SK-N-SH treated with all-trans-retinoic acid at 6 μM for 48 hours (cell line): ENCODE measurements around the gene PACSIN2.
A peak's percentile ranks its signal among the peaks of the same experiment; 100 is the strongest.

Experiments
- ATAC-seq: fragments of 200-7000 bp; cut with Tn5 transposase; 3 replicates; pipeline ENCODE4 v1.9.1; 2020; ENCODE audit warnings: mild to moderate bottlenecking, moderate library complexity
- ARNTL ChIP-seq: fragments of 450-650 bp; formaldehyde crosslinking; IDR thresholded peaks from 2 replicates; pipeline ENCODE4 v1.5.0; 2020; ENCODE audit warnings: low read depth, mild to moderate bottlenecking, moderate library complexity, borderline replicate concordance
- BACH2 ChIP-seq: fragments of 250-450 bp; sonication (Bioruptor Pico); IDR thresholded peaks from 2 replicates; pipeline ENCODE4 v1.9.0; 2021; ENCODE audit warnings: mild to moderate bottlenecking, borderline replicate concordance
- CREB5 ChIP-seq: fragments of 250-450 bp; sonication (Bioruptor Pico); IDR thresholded peaks from 2 replicates; pipeline ENCODE4 v1.5.1; 2020; ENCODE audit warnings: low read depth, mild to moderate bottlenecking, moderate library complexity
- CSDC2 ChIP-seq: fragments of 250-450 bp; sonication (Bioruptor Pico); IDR thresholded peaks from 2 replicates; pipeline ENCODE4 v1.5.0; 2020; ENCODE audit warnings: mild to moderate bottlenecking, moderate library complexity
- ESRRG ChIP-seq: fragments of 250-450 bp; sonication (Bioruptor Pico); IDR thresholded peaks from 2 replicates; pipeline ENCODE4 v1.6.1; 2021; ENCODE audit warnings: mild to moderate bottlenecking
- GLIS3 ChIP-seq: fragments of 250-450 bp; sonication (Bioruptor Pico); IDR thresholded peaks from 2 replicates; pipeline ENCODE4 v1.5.0; 2020; ENCODE audit warnings: mild to moderate bottlenecking, moderate library complexity
- ISL1 ChIP-seq: fragments of 250-450 bp; sonication (Bioruptor Pico); IDR thresholded peaks from 2 replicates; pipeline ENCODE4 v2.1.2; 2022; ENCODE audit warnings: mild to moderate bottlenecking, moderate library complexity
- OSR1 ChIP-seq: fragments of 250-450 bp; sonication (Bioruptor Pico); IDR thresholded peaks from 2 replicates; pipeline ENCODE4 v1.8.0; 2022; ENCODE audit warnings: moderate library complexity, mild to moderate bottlenecking, inconsistent platforms
- PPARA ChIP-seq: fragments of 250-450 bp; sonication (Bioruptor Pico); IDR thresholded peaks from 2 replicates; pipeline ENCODE4 v1.5.0; 2020; ENCODE audit warnings: mild to moderate bottlenecking, borderline replicate concordance
- SNAI2 ChIP-seq: fragments of 250-450 bp; sonication (Bioruptor Pico); IDR thresholded peaks from 2 replicates; pipeline ENCODE4 v1.5.0; 2020; ENCODE audit warnings: mild to moderate bottlenecking, moderate library complexity
- TCF4 ChIP-seq: fragments of 250-450 bp; sonication (Bioruptor Pico); IDR thresholded peaks from 2 replicates; pipeline ENCODE4 v1.8.0; 2021; ENCODE audit warnings: mild to moderate bottlenecking, moderate library complexity, borderline replicate concordance
- TOX ChIP-seq: fragments of 250-450 bp; sonication (Bioruptor Pico); IDR thresholded peaks from 2 replicates; pipeline ENCODE4 v1.8.0; 2021; ENCODE audit warnings: mild to moderate bottlenecking, moderate library complexity, borderline replicate concordance
- ZC3H10 ChIP-seq: fragments of 250-450 bp; sonication (Bioruptor Pico); IDR thresholded peaks from 2 replicates; pipeline ENCODE4 v1.5.1; 2021; ENCODE audit warnings: mild to moderate bottlenecking, moderate library complexity
- ZFP3 ChIP-seq: fragments of 250-450 bp; sonication (Bioruptor Pico); IDR thresholded peaks from 2 replicates; pipeline ENCODE4 v1.5.0; 2020; ENCODE audit warnings: mild to moderate bottlenecking, moderate library complexity
- ZFP30 ChIP-seq: fragments of 450-650 bp; formaldehyde crosslinking; IDR thresholded peaks from 2 replicates; pipeline ENCODE4 v1.5.0; 2022; ENCODE audit warnings: mild to moderate bottlenecking, moderate library complexity
- ZNF565 ChIP-seq: fragments of 450-650 bp; formaldehyde crosslinking; conservative IDR thresholded peaks from 2 replicates; pipeline ENCODE4 v1.5.0; 2020; ENCODE audit warnings: low read depth, mild to moderate bottlenecking, moderate library complexity
- ZNF8 ChIP-seq: fragments of 450-650 bp; formaldehyde crosslinking; IDR thresholded peaks from 2 replicates; pipeline ENCODE4 v1.5.0; 2020; ENCODE audit warnings: mild to moderate bottlenecking, moderate library complexity
- TF ChIP-seq, protein P1 (sequence below): fragments of 250-450 bp; sonication (Bioruptor Pico); IDR thresholded peaks from 2 replicates; pipeline ENCODE4 v1.8.0; 2020; ENCODE audit warnings: mild to moderate bottlenecking, moderate library complexity, borderline replicate concordance
- TF ChIP-seq, protein P2 (sequence below): fragments of 250-450 bp; sonication (Bioruptor Pico); IDR thresholded peaks from 2 replicates; pipeline ENCODE4 v1.5.0; 2020; ENCODE audit warnings: mild to moderate bottlenecking, moderate library complexity
- TF ChIP-seq, protein P3 (sequence below): fragments of 250-450 bp; sonication (Bioruptor Pico); IDR thresholded peaks from 2 replicates; pipeline ENCODE4 v1.8.0; 2021; ENCODE audit warnings: low read depth, mild to moderate bottlenecking, moderate library complexity, borderline replicate concordance

PACSIN2 gene

DNA sequence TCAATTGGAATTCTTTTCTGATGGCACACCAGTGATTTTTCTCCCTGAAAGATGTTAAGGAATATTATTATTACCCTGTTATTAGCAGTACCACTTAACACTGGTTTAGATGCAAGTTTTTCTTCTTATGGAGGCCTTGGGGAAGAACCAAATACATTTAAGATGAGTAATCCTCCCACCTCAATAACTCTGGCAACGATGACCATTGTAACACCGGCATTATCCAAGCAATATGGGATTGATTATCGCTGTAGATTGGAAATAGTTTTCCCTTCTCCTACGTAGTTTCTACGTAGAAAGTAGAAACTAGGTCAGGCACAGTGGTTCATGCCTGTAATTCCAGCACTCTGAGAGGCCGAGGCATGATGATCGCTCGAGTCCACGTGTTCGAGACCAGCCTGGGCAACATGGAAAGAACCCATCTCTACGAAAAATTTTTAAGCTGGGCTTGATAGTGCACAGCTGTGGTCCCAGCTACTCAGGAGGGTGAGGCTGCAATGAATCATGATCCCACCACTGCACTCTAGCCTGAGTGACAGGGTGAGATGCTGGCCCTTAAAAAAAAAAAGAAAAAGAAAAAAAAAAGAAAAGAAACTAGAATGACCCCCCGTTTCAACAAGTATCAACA, 45.5 kb downstream of the PACSIN2 start:
- ATAC-seq = peak; percentile 72
- TF ChIP-seq, protein P1, sequence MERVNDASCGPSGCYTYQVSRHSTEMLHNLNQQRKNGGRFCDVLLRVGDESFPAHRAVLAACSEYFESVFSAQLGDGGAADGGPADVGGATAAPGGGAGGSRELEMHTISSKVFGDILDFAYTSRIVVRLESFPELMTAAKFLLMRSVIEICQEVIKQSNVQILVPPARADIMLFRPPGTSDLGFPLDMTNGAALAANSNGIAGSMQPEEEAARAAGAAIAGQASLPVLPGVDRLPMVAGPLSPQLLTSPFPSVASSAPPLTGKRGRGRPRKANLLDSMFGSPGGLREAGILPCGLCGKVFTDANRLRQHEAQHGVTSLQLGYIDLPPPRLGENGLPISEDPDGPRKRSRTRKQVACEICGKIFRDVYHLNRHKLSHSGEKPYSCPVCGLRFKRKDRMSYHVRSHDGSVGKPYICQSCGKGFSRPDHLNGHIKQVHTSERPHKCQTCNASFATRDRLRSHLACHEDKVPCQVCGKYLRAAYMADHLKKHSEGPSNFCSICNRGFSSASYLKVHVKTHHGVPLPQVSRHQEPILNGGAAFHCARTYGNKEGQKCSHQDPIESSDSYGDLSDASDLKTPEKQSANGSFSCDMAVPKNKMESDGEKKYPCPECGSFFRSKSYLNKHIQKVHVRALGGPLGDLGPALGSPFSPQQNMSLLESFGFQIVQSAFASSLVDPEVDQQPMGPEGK (CRISPR knock-in tag) = no peak
- TF ChIP-seq ZNF565 (no peak), PPARA (CRISPR knock-in tag) (no peak), GLIS3 (CRISPR knock-in tag) (no peak), ARNTL (CRISPR knock-in tag) (no peak), ZC3H10 (no peak), ZFP3 (CRISPR knock-in tag) (no peak), BACH2 (CRISPR knock-in tag) (no peak), ISL1 (no peak)

DNA sequence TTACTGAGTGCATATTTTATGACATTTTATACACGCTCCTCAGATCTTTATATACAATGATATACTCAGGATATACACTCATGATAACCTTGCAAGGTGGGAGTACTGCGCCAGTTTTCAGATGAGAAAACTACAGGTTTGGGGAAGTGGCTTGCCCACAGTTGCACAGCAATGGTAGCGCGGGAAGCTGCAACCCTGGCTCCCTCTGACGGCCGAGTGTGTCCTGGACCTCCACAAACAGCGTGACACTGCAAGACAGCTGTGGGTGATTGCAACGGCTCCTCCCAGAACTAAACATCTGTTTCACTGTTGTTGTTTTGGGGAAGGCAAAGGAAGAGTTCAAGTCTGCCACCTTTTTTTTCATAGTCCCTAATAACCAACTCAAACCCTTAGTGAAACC, 47.0 kb downstream of the PACSIN2 start:
- ATAC-seq = no peak

DNA sequence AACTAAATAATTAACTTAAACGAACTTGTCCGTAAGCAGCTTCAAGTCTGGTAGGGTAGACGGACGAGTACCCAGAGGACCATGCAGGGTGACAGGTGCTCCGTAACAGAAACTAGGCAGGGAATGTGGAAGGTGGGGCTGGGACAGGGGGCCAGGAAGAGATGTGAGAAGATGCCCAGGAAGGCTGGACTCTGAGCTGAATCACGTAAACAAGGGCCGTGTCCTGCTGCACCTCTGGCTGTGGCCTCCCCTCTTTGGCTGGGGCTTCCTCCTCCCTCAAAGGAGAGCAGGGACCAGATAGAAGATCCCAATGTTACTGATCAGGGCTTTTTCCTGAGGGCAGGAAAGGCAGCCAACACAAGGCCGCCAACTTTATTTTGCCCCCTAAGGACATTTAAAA, 47.9 kb downstream of the PACSIN2 start:
- ATAC-seq = no peak
- TF ChIP-seq PPARA (CRISPR knock-in tag) = no peak
- TF ChIP-seq CSDC2 (CRISPR knock-in tag) = no peak
- TF ChIP-seq TOX (CRISPR knock-in tag) = no peak
- no peak for TF ChIP-seq ESRRG
- no peak for TF ChIP-seq OSR1 (CRISPR knock-in tag)
- TF ChIP-seq, protein P2, sequence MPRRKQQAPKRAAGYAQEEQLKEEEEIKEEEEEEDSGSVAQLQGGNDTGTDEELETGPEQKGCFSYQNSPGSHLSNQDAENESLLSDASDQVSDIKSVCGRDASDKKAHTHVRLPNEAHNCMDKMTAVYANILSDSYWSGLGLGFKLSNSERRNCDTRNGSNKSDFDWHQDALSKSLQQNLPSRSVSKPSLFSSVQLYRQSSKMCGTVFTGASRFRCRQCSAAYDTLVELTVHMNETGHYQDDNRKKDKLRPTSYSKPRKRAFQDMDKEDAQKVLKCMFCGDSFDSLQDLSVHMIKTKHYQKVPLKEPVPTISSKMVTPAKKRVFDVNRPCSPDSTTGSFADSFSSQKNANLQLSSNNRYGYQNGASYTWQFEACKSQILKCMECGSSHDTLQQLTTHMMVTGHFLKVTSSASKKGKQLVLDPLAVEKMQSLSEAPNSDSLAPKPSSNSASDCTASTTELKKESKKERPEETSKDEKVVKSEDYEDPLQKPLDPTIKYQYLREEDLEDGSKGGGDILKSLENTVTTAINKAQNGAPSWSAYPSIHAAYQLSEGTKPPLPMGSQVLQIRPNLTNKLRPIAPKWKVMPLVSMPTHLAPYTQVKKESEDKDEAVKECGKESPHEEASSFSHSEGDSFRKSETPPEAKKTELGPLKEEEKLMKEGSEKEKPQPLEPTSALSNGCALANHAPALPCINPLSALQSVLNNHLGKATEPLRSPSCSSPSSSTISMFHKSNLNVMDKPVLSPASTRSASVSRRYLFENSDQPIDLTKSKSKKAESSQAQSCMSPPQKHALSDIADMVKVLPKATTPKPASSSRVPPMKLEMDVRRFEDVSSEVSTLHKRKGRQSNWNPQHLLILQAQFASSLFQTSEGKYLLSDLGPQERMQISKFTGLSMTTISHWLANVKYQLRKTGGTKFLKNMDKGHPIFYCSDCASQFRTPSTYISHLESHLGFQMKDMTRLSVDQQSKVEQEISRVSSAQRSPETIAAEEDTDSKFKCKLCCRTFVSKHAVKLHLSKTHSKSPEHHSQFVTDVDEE (CRISPR knock-in tag) = no peak
- TF ChIP-seq ZNF8 (CRISPR knock-in tag) = no peak
- no peak for TF ChIP-seq CREB5 (CRISPR knock-in tag)

More for the DNA sequence above, 47.0 kb downstream of the PACSIN2 start:
- TF ChIP-seq ESRRG (no peak), ARNTL (CRISPR knock-in tag) (no peak), BACH2 (CRISPR knock-in tag) (no peak), TOX (CRISPR knock-in tag) (no peak), ZNF565 (no peak), CREB5 (CRISPR knock-in tag) (no peak), CSDC2 (CRISPR knock-in tag) (no peak), ZNF8 (CRISPR knock-in tag) (no peak), PPARA (CRISPR knock-in tag) (no peak), ZC3H10 (no peak), TCF4 (no peak), SNAI2 (CRISPR knock-in tag) (no peak), ZFP30 (CRISPR knock-in tag) (no peak), OSR1 (CRISPR knock-in tag) (no peak), ISL1 (no peak)
- TF ChIP-seq, protein P3, sequence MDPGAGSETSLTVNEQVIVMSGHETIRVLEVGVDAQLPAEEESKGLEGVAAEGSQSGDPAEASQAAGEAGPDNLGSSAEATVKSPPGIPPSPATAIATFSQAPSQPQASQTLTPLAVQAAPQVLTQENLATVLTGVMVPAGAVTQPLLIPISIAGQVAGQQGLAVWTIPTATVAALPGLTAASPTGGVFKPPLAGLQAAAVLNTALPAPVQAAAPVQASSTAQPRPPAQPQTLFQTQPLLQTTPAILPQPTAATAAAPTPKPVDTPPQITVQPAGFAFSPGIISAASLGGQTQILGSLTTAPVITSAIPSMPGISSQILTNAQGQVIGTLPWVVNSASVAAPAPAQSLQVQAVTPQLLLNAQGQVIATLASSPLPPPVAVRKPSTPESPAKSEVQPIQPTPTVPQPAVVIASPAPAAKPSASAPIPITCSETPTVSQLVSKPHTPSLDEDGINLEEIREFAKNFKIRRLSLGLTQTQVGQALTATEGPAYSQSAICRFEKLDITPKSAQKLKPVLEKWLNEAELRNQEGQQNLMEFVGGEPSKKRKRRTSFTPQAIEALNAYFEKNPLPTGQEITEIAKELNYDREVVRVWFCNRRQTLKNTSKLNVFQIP (CRISPR knock-in tag) = no peak
- TF ChIP-seq, protein P2 (CRISPR knock-in tag) = no peak
